ENCODE data around the gene CDYL. TPM values are rescaled to one million over a fixed set of nuclear protein-coding genes. Genes with fewer than 3 reads are reported as not detected.
A peak's percentile ranks its signal among the peaks of the same experiment; 100 is the strongest.

CDYL gene
- total RNA-seq, 1 donor from 2014 or later, result 46.1 TPM

DNA sequence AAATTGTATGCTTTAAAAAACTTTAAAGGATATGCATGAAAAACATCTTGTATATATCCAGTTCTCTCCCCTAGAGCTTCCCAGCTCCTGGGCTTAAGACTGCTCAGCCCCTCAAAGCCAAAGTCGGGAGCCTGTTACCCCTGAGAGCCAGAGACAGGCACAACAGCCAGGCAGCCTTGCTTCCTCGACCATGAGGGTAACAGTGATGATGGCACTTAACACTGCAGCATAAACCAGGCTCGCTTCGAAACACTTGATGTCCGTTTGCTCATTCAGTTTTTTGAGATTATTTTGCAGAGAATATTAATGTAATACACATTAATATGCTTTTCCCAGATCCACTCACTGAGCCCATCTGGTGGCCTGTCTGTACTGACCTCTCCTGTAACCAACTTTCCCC, 180.4 kb downstream of the CDYL start:
- TF ChIP-seq, protein P1, sequence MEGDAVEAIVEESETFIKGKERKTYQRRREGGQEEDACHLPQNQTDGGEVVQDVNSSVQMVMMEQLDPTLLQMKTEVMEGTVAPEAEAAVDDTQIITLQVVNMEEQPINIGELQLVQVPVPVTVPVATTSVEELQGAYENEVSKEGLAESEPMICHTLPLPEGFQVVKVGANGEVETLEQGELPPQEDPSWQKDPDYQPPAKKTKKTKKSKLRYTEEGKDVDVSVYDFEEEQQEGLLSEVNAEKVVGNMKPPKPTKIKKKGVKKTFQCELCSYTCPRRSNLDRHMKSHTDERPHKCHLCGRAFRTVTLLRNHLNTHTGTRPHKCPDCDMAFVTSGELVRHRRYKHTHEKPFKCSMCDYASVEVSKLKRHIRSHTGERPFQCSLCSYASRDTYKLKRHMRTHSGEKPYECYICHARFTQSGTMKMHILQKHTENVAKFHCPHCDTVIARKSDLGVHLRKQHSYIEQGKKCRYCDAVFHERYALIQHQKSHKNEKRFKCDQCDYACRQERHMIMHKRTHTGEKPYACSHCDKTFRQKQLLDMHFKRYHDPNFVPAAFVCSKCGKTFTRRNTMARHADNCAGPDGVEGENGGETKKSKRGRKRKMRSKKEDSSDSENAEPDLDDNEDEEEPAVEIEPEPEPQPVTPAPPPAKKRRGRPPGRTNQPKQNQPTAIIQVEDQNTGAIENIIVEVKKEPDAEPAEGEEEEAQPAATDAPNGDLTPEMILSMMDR (IDR thresholded peaks at IDR 0.05; ENCODE audit: insufficient read depth, low read length, severe bottlenecking), result no peak
- no peak for FAIRE-seq
- no peak overlapping the region for H3K4me3 ChIP-seq (ENCODE audit: low read depth, low read length)
- DNase-seq (ENCODE audit: low read depth), result no peak
- no peaks in the 10 kb centered on the region for H3K27me3 ChIP-seq (ENCODE audit: control insufficient read depth, insufficient read depth, low read length)
- peaks cover 8% of the 10 kb centered on the region for H3K36me3 ChIP-seq (ENCODE audit: control insufficient read depth, insufficient read depth, low read length)

DNA sequence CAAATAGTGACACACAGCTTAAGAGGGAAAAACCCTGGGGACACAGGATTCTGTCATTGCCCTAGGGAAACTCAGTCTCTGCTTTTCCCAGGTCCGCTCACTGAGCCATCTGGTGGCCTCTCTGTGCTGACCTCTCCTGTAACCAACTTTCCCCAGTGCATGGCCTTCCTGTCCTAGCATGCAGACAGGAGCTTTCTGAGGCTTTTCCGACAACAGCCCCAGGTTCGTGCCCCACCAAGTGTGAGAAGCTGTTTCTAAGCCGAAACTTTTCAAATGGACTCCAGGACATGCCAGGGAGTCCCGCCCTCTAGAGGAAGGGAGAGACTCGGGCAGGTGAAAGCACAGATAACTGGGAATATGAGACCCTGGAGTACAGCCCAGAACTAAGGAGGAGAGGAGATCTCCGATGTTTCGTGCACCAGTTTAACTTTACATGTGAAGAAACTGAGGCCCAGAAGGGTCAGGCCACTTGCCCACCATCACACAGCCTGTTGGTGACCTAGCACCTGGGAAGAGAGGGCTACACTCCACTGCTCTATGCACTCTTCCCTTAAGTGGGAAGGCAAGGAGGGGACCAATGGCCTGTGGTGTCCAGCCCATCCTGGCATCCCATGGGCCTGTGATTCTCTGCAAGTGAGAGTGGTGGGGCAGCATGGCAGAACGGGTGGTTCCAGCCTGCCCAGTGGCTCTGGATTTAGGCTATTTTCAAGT, 181.5 kb downstream of the CDYL start:
- FAIRE-seq (no peak), DNase-seq (ENCODE audit: low read depth) (no peak)
- TF ChIP-seq, protein P1 (IDR thresholded peaks at IDR 0.05; ENCODE audit: insufficient read depth, low read length, severe bottlenecking), result peak; percentile 35
- Histone ChIP-seq H3K36me3 (ENCODE audit: control insufficient read depth, insufficient read depth, low read length) (peaks cover 3% of the 10 kb centered on the region), H3K27me3 (ENCODE audit: control insufficient read depth, insufficient read depth, low read length) (no peaks in the 10 kb centered on the region), H3K4me3 (ENCODE audit: low read depth, low read length) (no peak overlapping the region)

DNA sequence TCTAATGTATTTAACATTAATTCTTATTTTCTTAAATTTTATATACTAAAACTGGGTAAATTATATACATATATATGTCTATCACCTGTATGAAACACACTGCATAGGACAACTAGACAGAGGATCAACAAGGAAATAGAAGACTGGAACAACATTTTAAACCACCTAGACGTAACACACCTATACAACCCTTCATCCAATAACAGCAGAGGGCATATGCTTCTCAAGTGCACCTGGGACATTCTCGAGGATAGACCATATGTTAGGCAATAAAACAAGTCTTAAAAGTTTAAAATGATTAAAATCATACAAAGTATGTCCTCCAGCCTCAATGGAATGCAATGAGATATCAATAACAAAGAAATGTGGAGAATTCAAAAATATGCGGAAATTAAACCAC, 182.4 kb downstream of the CDYL start:
- Histone ChIP-seq H3K36me3 (ENCODE audit: control insufficient read depth, insufficient read depth, low read length) (peaks cover 3% of the 10 kb centered on the region), H3K27me3 (ENCODE audit: control insufficient read depth, insufficient read depth, low read length) (no peaks in the 10 kb centered on the region), H3K4me3 (ENCODE audit: low read depth, low read length) (no peak overlapping the region)
- DNase-seq (ENCODE audit: low read depth) (no peak), FAIRE-seq (no peak)
- TF ChIP-seq, protein P1 (IDR thresholded peaks at IDR 0.05; ENCODE audit: insufficient read depth, low read length, severe bottlenecking), result no peak

- H3K4me3 ChIP-seq (ENCODE audit: low read depth, low read length), result no peak overlapping the region
- TF ChIP-seq, protein P1 (IDR thresholded peaks at IDR 0.05; ENCODE audit: insufficient read depth, low read length, severe bottlenecking), result no peak
- DNase-seq (ENCODE audit: low read depth), result no peak
Observed at GRCh38 chr6:4961322-4962168, 185.3 kb downstream of the CDYL start.

DNA sequence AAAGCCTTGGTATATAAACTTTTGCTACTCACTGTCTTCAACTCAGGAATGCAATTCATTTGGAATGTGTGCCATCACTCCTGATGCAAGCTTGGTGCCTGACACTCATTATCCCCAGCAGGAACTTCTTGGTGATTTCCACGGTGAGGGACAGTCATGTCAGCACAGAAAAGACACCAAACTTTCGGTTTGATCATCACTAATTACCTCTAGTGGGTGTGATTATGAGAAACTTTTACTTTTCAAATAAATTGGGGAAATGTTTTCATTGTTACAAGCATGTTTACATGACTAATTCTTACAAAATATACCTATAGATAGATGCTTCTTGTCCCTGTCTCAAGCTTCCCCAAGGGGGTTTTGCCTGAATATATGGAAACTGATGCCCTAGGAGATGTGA, 186.7 kb downstream of the CDYL start:
- H3K4me3 ChIP-seq (ENCODE audit: low read depth, low read length), result no peak overlapping the region
- FAIRE-seq, result no peak
- no peaks in the 10 kb centered on the region for H3K36me3 ChIP-seq (ENCODE audit: control insufficient read depth, insufficient read depth, low read length)
- DNase-seq (ENCODE audit: low read depth), result no peak
- no peaks in the 10 kb centered on the region for H3K27me3 ChIP-seq (ENCODE audit: control insufficient read depth, insufficient read depth, low read length)
- TF ChIP-seq, protein P1 (IDR thresholded peaks at IDR 0.05; ENCODE audit: insufficient read depth, low read length, severe bottlenecking), result no peak

More at GRCh38 chr6:4961322-4962168, 185.3 kb downstream of the CDYL start:
- Histone ChIP-seq H3K36me3 (ENCODE audit: control insufficient read depth, insufficient read depth, low read length) (no peaks in the 10 kb centered on the region), H3K27me3 (ENCODE audit: control insufficient read depth, insufficient read depth, low read length) (no peaks in the 10 kb centered on the region)
- no peak for FAIRE-seq
